A549 (cell line): ENCODE measurements around the gene TMEM213. TPM values are rescaled to one million over a fixed set of nuclear protein-coding genes. Genes with fewer than 3 reads are reported as not detected.

Experiments
- ATAC-seq, 2 experiments: fragments of 200-7000 bp in 1 of 2; fragments of >200 bp in 1 of 2; cut with Nextera tagmentation in 1 of 2; cut with Tn5 transposase in 1 of 2; 3 replicates each; pipeline versions ENCODE4 v1.8.0 to v1.9.1; 2018 to 2020; ENCODE audit warnings: mild to moderate bottlenecking in 1 of 2, moderate library complexity in 1 of 2
- CTCF ChIA-PET: fragments of 300-600 bp; sonication (Branson Sonifier 250); formaldehyde crosslinking; extraction: SDS; loops from one replicate; lab custom pipeline; 2021; ENCODE audit warnings: antibody characterized with exemption, inconsistent platforms; lab: Yijun Ruan, JAX
- POLR2A ChIA-PET: fragments of 350-600 bp; formaldehyde crosslinking; extraction: SDS; loops from one replicate; lab custom pipeline; 2021; ENCODE audit warnings: antibody characterized with exemption, inconsistent platforms; lab: Yijun Ruan, JAX
- DNase-seq, 2 experiments: peaks; one replicate each; pipeline versions ENCODE4 v3.0.0 to v3.0.0-alpha.2; 2011 to 2016; ENCODE audit warnings: low read depth in 1 of 2, low spot score in 1 of 2
- FAIRE-seq: peaks from 2 replicates; lab custom pipeline; 2011; peaks lifted over from hg19 to GRCh38; lab: Jason Lieb, UNC
- H3K27ac ChIP-seq, 2 experiments: fragments of >200 bp; sonication (Bioruptor Twin); formaldehyde crosslinking; 3 replicates each; pipeline ENCODE4 v1.5.1; 2016 to 2017
- H3K4me1 ChIP-seq: fragments of >200 bp; sonication (Bioruptor Twin); formaldehyde crosslinking; 3 replicates; pipeline ENCODE4 v1.6.1; 2016
- H3K4me2 ChIP-seq: fragments of >200 bp; sonication (Bioruptor Twin); formaldehyde crosslinking; 3 replicates; pipeline ENCODE4 v1.6.1; 2016
- H3K4me3 ChIP-seq: fragments of >200 bp; sonication (Bioruptor Twin); formaldehyde crosslinking; 3 replicates; pipeline ENCODE4 v1.5.1; 2016
- H3K9me3 ChIP-seq: fragments of >200 bp; sonication (Bioruptor Twin); formaldehyde crosslinking; 3 replicates; pipeline ENCODE4 v1.6.1; 2016
- ATOH8 ChIP-seq: fragments of 250-450 bp; sonication (Bioruptor Pico); IDR thresholded peaks from 2 replicates; pipeline ENCODE4 v1.5.0; 2020; ENCODE audit warnings: low read depth, mild to moderate bottlenecking, moderate library complexity
- BCL3 ChIP-seq: fragments of >200 bp; sonication (Bioruptor Twin); formaldehyde crosslinking; IDR thresholded peaks from 3 replicates; pipeline ENCODE4 v1.6.1; 2016
- BHLHE40 ChIP-seq: IDR thresholded peaks from 2 replicates; pipeline ENCODE4 v1.6.1; 2012; ENCODE audit warnings: low read depth, low read length, inconsistent platforms
- CHD2 ChIP-seq: fragments of 150-350 bp; IDR thresholded peaks from 2 replicates; pipeline ENCODE4 v1.6.1; 2014; ENCODE audit warnings: low read length; ENCODE audit not compliant: partially characterized antibody
- CHD4 ChIP-seq: fragments of 200-600 bp; sonication (generic); IDR thresholded peaks from 2 replicates; pipeline ENCODE4 v1.6.1; 2016; ENCODE audit warnings: antibody characterized with exemption, mild to moderate bottlenecking, borderline replicate concordance
- CTCF ChIP-seq: fragments of >200 bp; sonication (Bioruptor Twin); formaldehyde crosslinking; IDR thresholded peaks from 3 replicates; pipeline ENCODE4 v1.5.1; 2016
- ELK1 ChIP-seq: fragments of 150-350 bp; IDR thresholded peaks from 2 replicates; pipeline ENCODE4 v1.6.1; 2014; ENCODE audit warnings: low read depth, mild to moderate bottlenecking, low read length
- ESRRA ChIP-seq: fragments of 150-350 bp; IDR thresholded peaks from 2 replicates; pipeline ENCODE4 v1.6.1; 2014; ENCODE audit warnings: mild to moderate bottlenecking, low read length, borderline replicate concordance
- FOSB ChIP-seq: fragments of 250-450 bp; sonication (Bioruptor Pico); IDR thresholded peaks from 2 replicates; pipeline ENCODE4 v1.5.0; 2020; ENCODE audit warnings: mild to moderate bottlenecking, moderate library complexity
- FOSL2 ChIP-seq, 2 experiments: fragments of 450-650 bp in 1 of 2; fragments of >200 bp in 1 of 2; sonication (Bioruptor Twin) in 1 of 2; formaldehyde crosslinking; IDR thresholded peaks; 2 replicates each; pipeline versions ENCODE4 v1.5.0 to v1.6.1; 2016 to 2020; ENCODE audit warnings: mild to moderate bottlenecking in 1 of 2, moderate library complexity in 1 of 2
- GATA3 ChIP-seq: IDR thresholded peaks from 2 replicates; pipeline ENCODE4 v1.6.1; 2012; ENCODE audit warnings: borderline replicate concordance
- MAX ChIP-seq: IDR thresholded peaks from 2 replicates; pipeline ENCODE4 v1.6.1; 2012
- MYC ChIP-seq: IDR thresholded peaks from 2 replicates; pipeline ENCODE4 v1.6.1; 2012; ENCODE audit warnings: mild to moderate bottlenecking, inconsistent platforms, low read length, improper control_type of control experiment, borderline replicate concordance
- NPAS2 ChIP-seq: fragments of 250-450 bp; sonication (Bioruptor Pico); IDR thresholded peaks from 2 replicates; pipeline ENCODE4 v1.8.0; 2022; ENCODE audit warnings: mild to moderate bottlenecking, moderate library complexity, borderline replicate concordance
- PHF8 ChIP-seq: fragments of 200-600 bp; sonication (generic); IDR thresholded peaks from 2 replicates; pipeline ENCODE4 v1.6.1; 2016; ENCODE audit warnings: low read depth, mild to moderate bottlenecking, antibody characterized with exemption, moderate library complexity, borderline replicate concordance
- RAD21 ChIP-seq, 2 experiments: fragments of >200 bp in 1 of 2; sonication (Bioruptor Twin) in 1 of 2; formaldehyde crosslinking in 1 of 2; IDR thresholded peaks in 1 of 2; conservative IDR thresholded peaks in 1 of 2; 2 replicates in 1 of 2; 3 replicates in 1 of 2; pipeline ENCODE4 v1.6.1; 2012 to 2018; ENCODE audit warnings: inconsistent platforms in 1 of 2
- RARB ChIP-seq: fragments of 250-450 bp; sonication (Bioruptor Pico); IDR thresholded peaks from 2 replicates; pipeline ENCODE4 v1.8.0; 2021; ENCODE audit warnings: mild to moderate bottlenecking, moderate library complexity
- RCOR1 ChIP-seq: fragments of 150-350 bp; IDR thresholded peaks from 2 replicates; pipeline ENCODE4 v1.6.1; 2014; ENCODE audit warnings: antibody characterized with exemption, low read length, low read depth
- SREBF2 ChIP-seq: fragments of 450-650 bp; IDR thresholded peaks from 2 replicates; pipeline ENCODE4 v1.6.1; 2014; ENCODE audit warnings: mild to moderate bottlenecking, moderate library complexity
- ZFP36 ChIP-seq: fragments of 450-650 bp; IDR thresholded peaks from 2 replicates; pipeline ENCODE4 v1.6.1; 2014; ENCODE audit warnings: borderline replicate concordance; ENCODE audit not compliant: partially characterized antibody
- ZNF302 ChIP-seq: fragments of 250-450 bp; sonication (Bioruptor Pico); IDR thresholded peaks from 2 replicates; pipeline ENCODE4 v1.9.0; 2021; ENCODE audit warnings: inconsistent platforms, mild to moderate bottlenecking, moderate library complexity
- ZSCAN20 ChIP-seq: fragments of 250-450 bp; sonication (Bioruptor Pico); IDR thresholded peaks from 2 replicates; pipeline ENCODE4 v1.8.0; 2022; ENCODE audit warnings: mild to moderate bottlenecking, moderate library complexity
- whole genome bisulfite sequencing: methylation state at CpG from one replicate; pipeline ENCODE4 v1.1.6; 2017; ENCODE audit errors: missing lambda C conversion rate; 5-methylcytosine and 5-hydroxymethylcytosine counted together
- polyA plus RNA-seq, 4 experiments: library from polyadenylated mRNA; depleted of rRNA in 3 of 4; stranded (reverse); fragments of >200 nt; fragmentation: RNase III in 1 of 4; extraction: RNeasy Plus Mini Kit Qiagen cat#74134 plus additional on column Dnase treatment in 1 of 4; gene quantifications; 2 replicates in 3 of 4; 3 replicates in 1 of 4; pipeline ENCODE4 v1.2.3, GENCODE V29; 2011 to 2017

The TMEM213 gene
- polyA plus RNA-seq, 2 of the 4 experiments (the other 2 are of a cell fraction), result not detected

GRCh38 chr7:138829335-138829734 is 31.5 kb downstream of the TMEM213 start:
- TF ChIP-seq RCOR1 (no peak), ATOH8 (CRISPR knock-in tag) (no peak), BHLHE40 (no peak), SREBF2 (no peak), MYC (no peak), FOSB (CRISPR knock-in tag) (no peak)
- Histone ChIP-seq H3K4me3 (no peak overlapping the region), H3K27ac (no peak overlapping the region), H3K4me1 (no peaks in the 10 kb centered on the region), H3K9me3 (no peaks in the 10 kb centered on the region), H3K4me2 (no peak overlapping the region)
- DNase-seq (no peak), FAIRE-seq (no peak), ATAC-seq (no peak)
- CTCF ChIA-PET, result no interaction called here
- POLR2A ChIA-PET, result no interaction called here
- 87% methylated on average over 11 of the region's 11 CpGs for WGBS

GRCh38 chr7:138832966-138833365 is 35.2 kb downstream of the TMEM213 start:
- TF ChIP-seq PHF8, result no peak
- no peak for TF ChIP-seq RARB
- TF ChIP-seq ESRRA, result no peak
- TF ChIP-seq CHD4, result no peak
- TF ChIP-seq FOSL2 (IDR thresholded peaks at IDR 0.05), result no peak
- TF ChIP-seq FOSL2 (CRISPR knock-in tag; IDR thresholded peaks at IDR 0.05), result no peak
- TF ChIP-seq BHLHE40, result no peak
- no peak for TF ChIP-seq BCL3
- TF ChIP-seq SREBF2, result no peak
- no peak for TF ChIP-seq MYC
- H3K4me2 ChIP-seq, result no peak overlapping the region
- no peak overlapping the region for H3K27ac ChIP-seq
- H3K4me3 ChIP-seq, result no peak overlapping the region
- 86% methylated on average over 10 of the region's 10 CpGs for WGBS
- no peaks in the 10 kb centered on the region for H3K4me1 ChIP-seq
- FAIRE-seq (no peak), ATAC-seq (no peak), DNase-seq (no peak)
- ChIA-PET POLR2A (no interaction called here), CTCF (no interaction called here)
- H3K9me3 ChIP-seq, result no peaks in the 10 kb centered on the region

GRCh38 chr7:138833596-138833995 is 35.8 kb downstream of the TMEM213 start:
- TF ChIP-seq NPAS2 (CRISPR knock-in tag) (no peak), ZNF302 (no peak), CTCF (no peak), RAD21 (conservative IDR thresholded peaks at IDR 0.05 in 1 of 2, IDR thresholded peaks at IDR 0.05 in 1 of 2) (no peak), MAX (no peak), SREBF2 (no peak), CHD2 (no peak), GATA3 (no peak), ZSCAN20 (no peak), ZFP36 (no peak), ELK1 (no peak)
- ChIA-PET CTCF (interaction anchor here (1.1 kb wide), 1 partner anchor 183 kb away, joined by 3 read pairs; no protein-coding TSS in a partner anchor), POLR2A (no interaction called here)
- Histone ChIP-seq H3K4me1 (no peaks in the 10 kb centered on the region), H3K27ac (no peak overlapping the region), H3K9me3 (no peaks in the 10 kb centered on the region), H3K4me2 (no peak overlapping the region), H3K4me3 (no peak overlapping the region)
- WGBS, result 71% methylated on average over 5 of the region's 5 CpGs
- FAIRE-seq (no peak), ATAC-seq (no peak), DNase-seq (no peak)
